GM12865 (cell line): ENCODE data around the gene RAB11FIP2.

Experiments used
- DNase-seq: peaks from one replicate; pipeline ENCODE4 v3.0.0; 2010; ENCODE audit warnings: low read depth
- H3K4me3 ChIP-seq: 2 replicates; pipeline ENCODE4 v1.5.1; 2011; ENCODE audit warnings: mild to moderate bottlenecking, low read depth, low read length, control low read depth
- TF ChIP-seq, protein P1 (sequence below): IDR thresholded peaks from 2 replicates; pipeline ENCODE4 v1.5.1; 2011; ENCODE audit warnings: low read length, control low read depth, low read depth, inconsistent platforms; ENCODE audit not compliant: insufficient read depth; ENCODE audit errors: missing control alignments

The RAB11FIP2 gene

DNA sequence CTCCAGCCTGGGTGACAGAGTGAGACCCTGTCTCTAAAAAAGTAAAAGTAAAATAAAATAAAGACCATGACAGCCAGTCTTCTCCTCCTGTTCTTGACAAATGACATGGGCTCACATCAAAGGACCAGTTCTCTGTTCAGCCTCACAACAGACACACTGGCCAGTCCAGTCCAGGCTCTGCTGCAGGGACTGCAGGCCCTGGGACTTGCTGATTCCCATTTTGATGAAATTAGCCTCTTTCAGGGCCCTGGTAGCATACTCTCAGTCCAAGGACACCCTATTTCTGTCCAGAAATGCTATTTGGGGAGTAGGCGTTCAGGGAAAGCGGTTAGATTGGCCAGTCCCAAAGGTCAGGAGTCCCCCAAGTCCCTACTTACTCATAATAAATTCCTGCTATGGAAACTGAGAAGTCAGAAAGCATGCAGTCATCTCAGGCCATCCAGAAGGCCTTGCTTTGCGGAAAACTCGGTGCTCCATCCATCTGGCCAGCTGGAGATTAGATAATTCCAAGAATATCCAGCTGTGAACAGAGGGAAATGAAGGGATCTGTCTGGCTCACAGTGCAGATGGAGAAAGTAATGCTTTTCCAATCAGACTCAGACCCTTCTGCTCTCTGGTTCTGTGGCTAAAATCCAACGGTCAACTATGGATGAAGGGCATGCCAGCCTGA is 74.4 kb downstream of the RAB11FIP2 start:
- DNase-seq, result no peak
- H3K4me3 ChIP-seq, result no peak overlapping the region
- TF ChIP-seq, protein P1, sequence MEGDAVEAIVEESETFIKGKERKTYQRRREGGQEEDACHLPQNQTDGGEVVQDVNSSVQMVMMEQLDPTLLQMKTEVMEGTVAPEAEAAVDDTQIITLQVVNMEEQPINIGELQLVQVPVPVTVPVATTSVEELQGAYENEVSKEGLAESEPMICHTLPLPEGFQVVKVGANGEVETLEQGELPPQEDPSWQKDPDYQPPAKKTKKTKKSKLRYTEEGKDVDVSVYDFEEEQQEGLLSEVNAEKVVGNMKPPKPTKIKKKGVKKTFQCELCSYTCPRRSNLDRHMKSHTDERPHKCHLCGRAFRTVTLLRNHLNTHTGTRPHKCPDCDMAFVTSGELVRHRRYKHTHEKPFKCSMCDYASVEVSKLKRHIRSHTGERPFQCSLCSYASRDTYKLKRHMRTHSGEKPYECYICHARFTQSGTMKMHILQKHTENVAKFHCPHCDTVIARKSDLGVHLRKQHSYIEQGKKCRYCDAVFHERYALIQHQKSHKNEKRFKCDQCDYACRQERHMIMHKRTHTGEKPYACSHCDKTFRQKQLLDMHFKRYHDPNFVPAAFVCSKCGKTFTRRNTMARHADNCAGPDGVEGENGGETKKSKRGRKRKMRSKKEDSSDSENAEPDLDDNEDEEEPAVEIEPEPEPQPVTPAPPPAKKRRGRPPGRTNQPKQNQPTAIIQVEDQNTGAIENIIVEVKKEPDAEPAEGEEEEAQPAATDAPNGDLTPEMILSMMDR, result no peak

DNA sequence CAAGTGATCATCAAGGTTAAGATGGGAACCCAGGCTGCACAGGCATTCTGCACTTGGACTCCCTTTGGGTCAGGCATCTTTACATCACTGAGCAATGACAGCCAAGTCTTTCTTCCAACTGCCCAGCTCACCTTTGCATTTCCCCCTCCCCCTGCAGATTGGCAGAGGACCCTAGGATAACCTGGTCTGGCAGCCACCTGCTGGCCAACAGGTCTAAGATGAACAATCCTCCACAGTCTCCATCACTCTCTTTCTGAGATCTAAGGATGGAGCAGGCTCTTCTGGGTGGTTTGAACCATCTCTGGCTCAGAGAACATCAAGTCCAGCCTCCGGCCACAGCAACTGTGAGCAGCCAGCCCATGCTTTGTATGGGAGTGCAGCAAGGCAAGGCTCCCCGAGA is 75.8 kb downstream of the RAB11FIP2 start:
- no peak overlapping the region for H3K4me3 ChIP-seq
- TF ChIP-seq, protein P1, result no peak
- DNase-seq, result no peak

DNA sequence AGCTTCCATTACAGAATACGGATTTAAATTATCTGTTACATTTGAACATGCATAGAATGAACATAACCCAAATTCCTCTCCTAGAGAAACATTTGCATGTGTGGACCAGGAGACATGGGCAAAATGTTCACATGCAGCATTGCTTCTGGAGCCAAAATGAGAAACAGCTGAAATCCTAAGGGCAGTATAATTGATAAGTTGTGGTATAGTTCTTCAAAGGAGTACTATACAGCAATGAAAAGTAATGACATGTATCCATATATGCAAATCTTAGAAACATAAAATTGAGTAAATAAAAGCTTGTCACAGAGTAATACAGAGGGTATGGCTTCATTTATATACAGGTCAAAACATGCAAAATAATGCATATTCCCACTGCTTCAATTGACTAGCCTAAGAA is 77.1 kb downstream of the RAB11FIP2 start:
- DNase-seq, result no peak
- H3K4me3 ChIP-seq, result no peak overlapping the region
- TF ChIP-seq, protein P1, result no peak

DNA sequence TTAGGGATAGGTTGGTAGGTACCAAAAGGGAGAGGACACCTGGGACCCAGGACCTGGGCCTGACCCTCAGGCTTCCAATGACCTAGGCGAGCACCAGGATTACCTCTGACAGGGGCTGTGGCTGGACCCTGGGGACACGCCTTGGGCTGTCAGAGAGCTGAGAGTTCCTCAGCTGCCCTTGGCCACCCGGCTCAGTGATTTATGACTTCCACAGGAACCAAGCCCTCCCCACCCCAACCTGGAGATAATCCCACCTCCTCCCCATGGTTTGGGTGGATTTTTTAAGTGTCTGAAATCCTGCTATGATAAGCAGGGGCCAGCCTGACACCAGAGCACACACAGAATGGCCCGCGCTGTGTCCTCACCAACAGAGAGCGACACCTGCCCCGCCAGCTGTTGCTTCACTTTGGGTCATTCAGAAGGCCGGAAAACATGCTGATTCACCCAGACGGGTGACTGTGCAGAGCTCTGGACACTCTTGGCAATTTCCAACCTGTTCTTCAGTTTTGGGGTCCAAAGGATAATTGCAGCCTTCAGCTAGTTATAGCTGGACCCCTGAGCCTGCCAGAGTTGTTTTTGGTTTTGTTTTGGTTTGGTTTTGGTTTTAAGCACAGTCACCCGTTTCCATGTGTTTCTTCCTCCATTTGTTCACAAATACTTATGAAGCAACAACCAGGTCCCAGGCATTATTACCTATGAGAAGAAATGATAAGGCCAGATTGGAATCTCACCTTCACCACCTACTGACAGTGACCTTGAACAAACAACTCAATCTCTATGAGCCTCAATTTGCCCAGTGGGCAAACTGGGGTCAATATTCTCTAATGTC is 78.2 kb downstream of the RAB11FIP2 start:
- no peak for DNase-seq
- H3K4me3 ChIP-seq, result no peak overlapping the region
- TF ChIP-seq, protein P1, result no peak

DNA sequence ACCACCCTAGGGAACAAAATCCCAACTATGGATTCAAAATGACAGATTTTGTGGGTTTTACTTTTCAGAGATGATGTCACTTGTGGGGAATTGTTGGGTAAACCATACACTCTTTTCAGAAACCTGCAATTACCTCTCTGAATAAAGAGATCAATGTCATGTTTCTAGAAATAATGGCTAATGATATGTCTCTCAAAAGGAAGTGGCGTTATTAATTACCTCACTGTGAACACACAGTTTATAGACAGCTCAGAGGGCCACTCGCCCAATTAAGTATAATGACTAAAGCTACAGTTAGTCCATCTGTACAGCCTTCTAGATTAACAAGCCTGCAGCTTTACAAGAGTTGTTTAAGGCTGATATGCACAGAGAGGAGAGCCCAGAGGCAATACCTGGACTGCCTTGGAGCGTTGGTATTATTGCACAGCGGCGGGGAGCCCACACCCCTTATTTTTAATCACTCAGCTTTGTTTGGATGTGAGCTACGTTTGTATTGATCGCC is 79.5 kb downstream of the RAB11FIP2 start:
- H3K4me3 ChIP-seq, result no peak overlapping the region
- no peak for DNase-seq
- TF ChIP-seq, protein P1, result no peak

DNA sequence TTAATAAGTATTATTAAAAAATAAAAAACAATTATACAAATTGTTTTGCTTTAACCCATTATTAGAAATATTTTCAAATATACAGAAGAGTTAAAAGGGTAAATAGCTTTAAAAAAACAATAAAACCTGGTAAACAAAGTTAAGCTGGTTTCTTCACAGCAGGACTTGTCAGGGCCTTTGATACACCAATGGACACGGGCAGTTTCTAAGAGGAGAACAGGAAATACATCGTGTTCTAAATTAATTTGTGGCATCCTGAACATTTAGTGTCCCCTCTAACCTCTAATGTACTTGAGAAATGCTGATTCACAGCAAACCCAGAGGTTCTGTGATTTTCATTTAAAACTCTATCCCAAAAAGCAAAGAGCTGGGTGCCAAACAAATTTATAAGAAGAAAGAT is 80.8 kb downstream of the RAB11FIP2 start:
- H3K4me3 ChIP-seq, result no peak overlapping the region
- TF ChIP-seq, protein P1, result no peak
- DNase-seq, result no peak
